Astrocyte of the cerebellum (primary cell): ENCODE measurements around the gene ABHD1.
"Not testable (repeated sequence)": the region's sequence is repeated elsewhere in the genome, so short reads cannot be mapped to it uniquely, and the experiment has no call there.

ENCODE experiments used
- DNase-seq: peaks from one replicate; pipeline ENCODE4 v3.0.0-alpha.2; 2011; ENCODE audit warnings: low read depth
- H3K4me3 ChIP-seq: 2 replicates; pipeline ENCODE4 v1.5.1; 2011; ENCODE audit warnings: mild to moderate bottlenecking, low read depth, low read length, moderate library complexity
- CTCF ChIP-seq: IDR thresholded peaks from 2 replicates; pipeline ENCODE4 v1.5.1; 2012; ENCODE audit warnings: low read length, low read depth, moderate library complexity, mild to moderate bottlenecking; ENCODE audit errors: missing control alignments
- in situ Hi-C: cut with HindIII; loops from 2 replicates; pipeline ENCODE4 v1.10.0; 2017; ENCODE audit warnings: low sequenced_read_pairs

The ABHD1 gene

DNA sequence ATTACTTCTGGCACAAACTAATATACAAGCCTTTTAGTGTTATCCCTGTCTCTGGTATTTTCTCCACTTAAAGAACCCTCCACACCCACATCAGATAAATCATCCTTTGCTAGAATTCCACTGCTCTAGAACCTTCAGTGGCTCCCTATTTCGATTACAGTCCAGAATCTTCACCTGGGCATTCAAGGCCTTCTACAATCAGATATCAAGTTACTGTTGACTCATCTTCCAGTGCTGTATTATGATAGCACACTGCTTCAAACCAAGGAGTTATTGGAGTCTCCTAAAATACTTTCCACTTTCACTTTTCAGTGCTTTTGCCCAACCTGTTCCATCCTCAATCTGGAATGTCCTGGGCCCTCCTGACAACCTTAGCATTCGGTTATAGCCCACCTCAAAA, 8.1 kb upstream of the ABHD1 start:
- TF ChIP-seq CTCF = no peak

DNA sequence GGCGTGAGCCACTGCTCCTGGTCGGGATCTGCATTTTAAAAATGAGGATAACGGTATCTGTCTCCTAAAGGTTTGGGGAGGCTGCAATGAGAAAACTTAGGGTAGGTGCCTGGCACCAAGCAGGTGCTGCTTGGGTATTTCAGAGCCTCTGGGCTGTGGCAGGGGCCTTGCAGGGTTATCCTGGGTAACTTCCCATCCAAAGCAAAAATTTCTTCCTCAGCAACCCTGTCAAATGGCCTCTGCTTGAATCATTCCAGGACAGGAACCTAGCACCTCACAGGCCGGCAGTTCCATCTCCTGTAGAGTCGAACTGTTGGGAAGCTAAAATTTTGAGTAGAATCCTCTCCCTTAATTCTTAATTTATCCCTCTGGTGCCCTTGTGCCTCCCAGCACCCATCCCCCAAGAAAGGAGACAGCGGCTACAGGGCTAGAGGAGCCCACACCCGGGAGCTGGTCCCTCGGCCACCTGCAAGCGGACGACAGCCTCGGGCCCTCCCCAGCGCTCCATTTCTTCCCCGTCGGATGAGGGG, 5.6 kb upstream of the ABHD1 start:
- no peak for DNase-seq
- peak overlapping the region; percentile 33 for H3K4me3 ChIP-seq
- TF ChIP-seq CTCF = no peak
- in situ Hi-C loops = loop anchor here (10.0 kb wide), 1 partner anchor 77 kb away; no protein-coding TSS in a partner anchor

More for the DNA sequence above, 8.1 kb upstream of the ABHD1 start:
- in situ Hi-C loops = loop anchor here (10.0 kb wide), 1 partner anchor 79 kb away; no protein-coding TSS in a partner anchor
- no peak for DNase-seq
- H3K4me3 ChIP-seq = no peak overlapping the region

DNA sequence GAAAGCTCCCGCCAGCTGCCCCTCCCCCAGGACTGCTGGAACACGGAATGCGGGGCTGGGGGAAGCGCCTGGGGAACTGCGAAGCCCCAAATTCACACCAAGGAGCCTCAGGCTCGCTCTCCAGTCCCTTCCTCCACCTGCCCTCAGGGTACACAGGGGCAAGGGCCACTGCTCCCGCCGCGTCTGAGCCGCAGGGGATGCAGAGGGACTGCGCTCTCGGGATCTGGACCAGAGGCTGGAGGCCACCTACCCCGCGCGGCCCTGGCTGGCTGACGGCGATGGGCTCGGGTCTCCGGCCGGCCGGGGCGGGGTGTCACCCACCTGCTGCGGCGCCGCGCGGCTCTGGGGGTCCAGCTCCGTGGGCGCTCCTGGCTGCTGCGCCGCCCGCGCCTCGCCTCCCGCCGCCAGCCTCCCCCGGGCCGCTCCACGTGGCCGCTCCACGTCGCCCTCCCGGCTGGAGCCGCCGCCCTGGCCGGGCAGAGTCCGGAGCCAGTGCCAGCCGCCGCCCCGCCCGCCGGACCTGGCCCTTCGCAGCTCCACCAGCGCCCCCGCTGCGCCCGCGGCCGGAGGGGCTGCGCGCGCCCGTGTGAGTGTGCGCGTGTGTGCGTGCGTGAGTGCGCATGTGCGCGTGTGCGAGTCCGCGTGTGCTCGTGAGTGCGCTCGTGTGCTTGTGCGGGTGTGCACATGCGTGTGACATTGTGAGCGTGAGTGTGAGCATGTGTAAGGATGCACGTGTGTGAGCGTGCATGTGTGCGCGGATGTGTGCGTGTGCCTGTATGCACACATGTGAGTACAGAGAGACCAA, 4.9 kb upstream of the ABHD1 start, which contains the start of gene CGREF1:
Gene CGREF1, minus strand, starts transcription at position 604 of the 805 bp plus-strand sequence. CDS start 14,762 bp downstream, outside the sequence.
- in situ Hi-C loops = loop anchor here (10.0 kb wide), 1 partner anchor 76 kb away; no protein-coding TSS in a partner anchor
- H3K4me3 ChIP-seq = peak within 1 kb of the TSS; percentile 33
- no peak for DNase-seq
- no peak for TF ChIP-seq CTCF

GRCh38 chr2:27119330-27119670, 4.3 kb upstream of the ABHD1 start:
- in situ Hi-C loops = loop anchor here (10.0 kb wide), 1 partner anchor 76 kb away; no protein-coding TSS in a partner anchor
- H3K4me3 ChIP-seq = peak overlapping the region; percentile 33
- DNase-seq = not testable (repeated sequence)

DNA sequence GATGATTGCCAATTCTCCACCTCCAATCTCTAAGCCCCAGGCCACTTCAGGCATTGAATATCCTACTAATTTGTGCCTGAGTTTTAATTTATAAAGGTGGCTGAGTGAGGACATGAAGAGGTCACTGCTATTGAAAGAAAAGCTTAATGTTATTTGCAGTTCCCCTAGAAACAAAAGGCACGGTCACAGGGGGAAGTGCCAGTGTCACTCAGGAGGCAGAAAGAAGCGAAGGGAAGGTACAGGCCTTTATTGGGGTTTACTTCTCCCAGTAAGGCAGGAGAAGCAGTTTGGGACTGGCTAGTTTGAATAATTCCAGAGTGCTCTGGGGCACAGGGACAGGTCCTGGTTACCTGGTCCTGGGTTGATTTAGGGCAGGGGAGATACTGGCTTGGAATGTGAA, 1.7 kb upstream of the ABHD1 start:
- no peak for TF ChIP-seq CTCF
- in situ Hi-C loops = loop anchor here (5.0 kb wide), 1 partner anchor 145 kb away; no protein-coding TSS in a partner anchor
- no peak for DNase-seq
- no peak overlapping the region for H3K4me3 ChIP-seq

- no peak overlapping the region for H3K4me3 ChIP-seq
- in situ Hi-C loops = loop anchor here (5.0 kb wide), 1 partner anchor 145 kb away; no protein-coding TSS in a partner anchor
- no peak for TF ChIP-seq CTCF
- no peak for DNase-seq
Measured at GRCh38 chr2:27122791-27123190, 824 bp upstream of the ABHD1 start.

DNA sequence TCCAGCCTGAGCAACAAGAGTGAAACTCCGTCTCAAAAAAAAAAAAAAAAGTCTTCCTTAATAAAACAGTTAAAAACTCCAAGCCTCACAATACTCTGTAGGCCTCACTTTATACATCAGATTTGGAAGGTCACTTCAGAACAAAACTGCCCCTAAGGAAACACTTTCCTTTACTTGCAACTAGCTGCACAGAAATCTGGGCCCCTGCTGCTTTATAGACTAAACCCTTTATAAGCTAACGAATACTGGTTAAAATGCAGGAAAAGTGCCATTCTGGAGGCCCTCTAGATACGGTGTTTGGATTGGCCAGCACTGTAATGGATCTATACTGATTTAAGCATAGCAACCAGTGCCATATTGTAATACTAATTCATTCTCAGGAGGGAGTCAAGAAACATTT, 1.5 kb downstream of the ABHD1 start:
- no peak for TF ChIP-seq CTCF
- in situ Hi-C loops = no loop called here
- no peak overlapping the region for H3K4me3 ChIP-seq
- DNase-seq = no peak
